Keratinocyte (primary cell): ENCODE measurements around the gene GRB2.

Experiments
- CTCF ChIP-seq, 3 experiments: IDR thresholded peaks in 1 of 3; conservative IDR thresholded peaks in 1 of 3; optimal IDR thresholded peaks in 1 of 3; 2 replicates in 2 of 3; 3 replicates in 1 of 3; pipeline versions ENCODE3 to v1.5.1; 2011; ENCODE audit warnings: low read length in 3 of 3, mild to moderate bottlenecking in 3 of 3, moderate library complexity in 2 of 3, control low read depth in 1 of 3, inconsistent platforms in 1 of 3; ENCODE audit not compliant: insufficient read depth in 2 of 3; ENCODE audit errors: extremely low read depth in 1 of 3
- EZH2 ChIP-seq: IDR thresholded peaks from one replicate; pipeline ENCODE4 v1.6.1; 2012; ENCODE audit warnings: inconsistent platforms, mild to moderate bottlenecking, low read length, moderate library complexity

GRCh38 chr17:75340631-75341030 lies 64.8 kb downstream of the GRB2 start:
- TF ChIP-seq CTCF (optimal IDR thresholded peaks at IDR 0.05 in 1 of 3, IDR thresholded peaks at IDR 0.05 in 1 of 3, conservative IDR thresholded peaks at IDR 0.05 in 1 of 3; ENCODE audit: extremely low read depth in 1 of 3, insufficient read depth in 2 of 3, low read length in 3 of 3) (no peak), EZH2 (no peak)
